ENCODE measurements around the gene TOMM20L.

GRCh38 chr14:58439476-58439875, 43.7 kb downstream of the TOMM20L start:
- TF ChIP-seq POLR2A (IDR thresholded peaks at IDR 0.05; ENCODE audit: low read depth, low read length), result no peak
- no peak for TF ChIP-seq SPI1 (IDR thresholded peaks at IDR 0.05; ENCODE audit: low read depth, low read length)
- no peak for TF ChIP-seq POLR2AphosphoS5 (IDR thresholded peaks at IDR 0.05; ENCODE audit: low read depth, low read length)
- TF ChIP-seq TAF1 (IDR thresholded peaks at IDR 0.05; ENCODE audit: low read depth, low read length), result no peak
- no peak for TF ChIP-seq POU2F2 (IDR thresholded peaks at IDR 0.05; ENCODE audit: low read depth, low read length)
